HG02870 (cell line): ENCODE data around the gene FADS6.
"Not testable (repeated sequence)": the region's sequence is repeated elsewhere in the genome, so short reads cannot be mapped to it uniquely, and the experiment has no call there.

Experiments
- ATAC-seq: cut with Tn5 transposase; IDR thresholded peaks from one replicate; pipeline ENCODE4 v1.9.1; 2021; ENCODE audit warnings: mild to moderate bottlenecking, moderate library complexity; ENCODE audit not compliant: unreplicated experiment

The FADS6 gene

GRCh38 chr17:74870028-74870427, 23.4 kb downstream of the FADS6 start:
- ATAC-seq, result not testable (repeated sequence)

- ATAC-seq, result no peak
Observed at GRCh38 chr17:74868908-74869255, 24.6 kb downstream of the FADS6 start.

- ATAC-seq, result no peak
Observed at GRCh38 chr17:74868251-74868907, 25.1 kb downstream of the FADS6 start.

GRCh38 chr17:74866198-74866835, 27.1 kb downstream of the FADS6 start:
- ATAC-seq, result no peak

- ATAC-seq, result no peak
Observed at GRCh38 chr17:74865504-74866197, 27.8 kb downstream of the FADS6 start.

- no peak for ATAC-seq
Observed at GRCh38 chr17:74864866-74865395, 28.5 kb downstream of the FADS6 start.

GRCh38 chr17:74864297-74864865, 29.1 kb downstream of the FADS6 start:
- no peak for ATAC-seq

- no peak for ATAC-seq
Observed at GRCh38 chr17:74863420-74864296, 29.8 kb downstream of the FADS6 start.

GRCh38 chr17:74862919-74863318, 30.5 kb downstream of the FADS6 start:
- no peak for ATAC-seq

- ATAC-seq, result no peak
Observed at GRCh38 chr17:74862108-74862901, 31.1 kb downstream of the FADS6 start.

GRCh38 chr17:74861662-74862107, 31.7 kb downstream of the FADS6 start:
- no peak for ATAC-seq

GRCh38 chr17:74860872-74861661, 32.4 kb downstream of the FADS6 start:
- no peak for ATAC-seq

- ATAC-seq, result no peak
Observed at GRCh38 chr17:74860229-74860871, 33.1 kb downstream of the FADS6 start.

GRCh38 chr17:74859459-74860228, 33.8 kb downstream of the FADS6 start, which contains the start of gene GRIN2C:
Gene GRIN2C, minus strand, starts transcription at chr17:74859885. Its CDS starts 4,793 bp downstream, at chr17:74855092.
- no peak for ATAC-seq

- ATAC-seq, result no peak
Observed at GRCh38 chr17:74858672-74859458, 34.6 kb downstream of the FADS6 start.

GRCh38 chr17:74857191-74857590, 36.2 kb downstream of the FADS6 start:
- ATAC-seq, result no peak

GRCh38 chr17:74856112-74856511, 37.3 kb downstream of the FADS6 start:
- no peak for ATAC-seq
